Mucosa of descending colon (tissue), 3 donors: ENCODE measurements around the gene ZNF469. TPM values are rescaled to one million over a fixed set of nuclear protein-coding genes. Genes with fewer than 3 reads are reported as not detected.

ENCODE experiments used
- ATAC-seq: fragments of 200-7000 bp; cut with Tn5 transposase; one replicate; pipeline ENCODE4 v1.9.1; 2020; ENCODE audit warnings: mild to moderate bottlenecking, moderate library complexity
- DNase-seq, 3 donors: peaks; one replicate each; pipeline ENCODE4 v3.0.0-alpha.2; 2020
- H3K36me3 ChIP-seq: fragments of 200-600 bp; one replicate; pipeline ENCODE4 v1.8.0; 2021; ENCODE audit warnings: low read depth, mild to moderate bottlenecking
- H3K4me1 ChIP-seq: fragments of 200-600 bp; one replicate; pipeline ENCODE4 v1.8.0; 2021; ENCODE audit warnings: low read depth, mild to moderate bottlenecking
- H3K4me3 ChIP-seq: fragments of 200-600 bp; one replicate; pipeline ENCODE4 v1.8.0; 2021; ENCODE audit warnings: mild to moderate bottlenecking
- H3K9me3 ChIP-seq: fragments of 200-600 bp; one replicate; pipeline ENCODE4 v1.8.0; 2021; ENCODE audit warnings: mild to moderate bottlenecking
- CTCF ChIP-seq: fragments of 200-600 bp; IDR thresholded peaks from one replicate; pipeline ENCODE4 v1.8.0; 2022; ENCODE audit warnings: antibody characterized with exemption, mild to moderate bottlenecking
- intact Hi-C, 2 donors: fragments of 100-400 bp; cut with DNase I in 1 of 2; cut with micrococcal nuclease in 1 of 2; formaldehyde crosslinking; loops; one replicate each; pipeline versions ENCODE4 v1.11.0 to v1.11.1; 2022; cut with DNase I, micrococcal nuclease
- total RNA-seq, 3 donors: library from RNA; stranded (reverse); fragmentation: NEBNext Ultra II Directional in 2 of 3; extraction: Animal tissue kit (Norgen Biotek cat#: 25700) in 2 of 3; gene quantifications; one replicate each; pipeline versions ENCODE4 v1.2.1 to v1.2.4, GENCODE V29; 2021 to 2023
- donor health status: DM: no; HTN: no; CAD: no; lungs with moderate emphysema.
- donor health status: DM: no; HTN: no; CAD: no.
- donor health status: DM: no; HTN: yes; CAD: no.

The ZNF469 gene
- total RNA-seq, 3 donors from 2014 or later, result 0.35 to 1.4 (median 0.51) TPM

GRCh38 chr16:88417684-88418476 is 35.1 kb downstream of the ZNF469 start:
- H3K36me3 ChIP-seq, result no peaks in the 10 kb centered on the region
- ATAC-seq (no peak), DNase-seq (no peak)
- no peaks in the 10 kb centered on the region for H3K4me1 ChIP-seq
- H3K4me3 ChIP-seq, result no peak overlapping the region
- no peaks in the 10 kb centered on the region for H3K9me3 ChIP-seq
- intact Hi-C loops, result no loop called here
- no peak for TF ChIP-seq CTCF

GRCh38 chr16:88418869-88419268 is 36.1 kb downstream of the ZNF469 start:
- Histone ChIP-seq H3K4me3 (no peak overlapping the region), H3K36me3 (no peaks in the 10 kb centered on the region), H3K4me1 (no peaks in the 10 kb centered on the region), H3K9me3 (no peaks in the 10 kb centered on the region)
- ATAC-seq (no peak), DNase-seq (no peak)
- intact Hi-C loops, result no loop called here
- no peak for TF ChIP-seq CTCF

- DNase-seq (no peak), ATAC-seq (no peak)
- no peak overlapping the region for H3K4me3 ChIP-seq
- H3K4me1 ChIP-seq, result no peaks in the 10 kb centered on the region
- TF ChIP-seq CTCF, result no peak
- H3K9me3 ChIP-seq, result no peaks in the 10 kb centered on the region
- intact Hi-C loops, result no loop called here
- no peaks in the 10 kb centered on the region for H3K36me3 ChIP-seq
Measured at GRCh38 chr16:88419790-88420189, 37.0 kb downstream of the ZNF469 start.

- DNase-seq, result no peak
- no peaks in the 10 kb centered on the region for H3K4me1 ChIP-seq
- no peak for ATAC-seq
- intact Hi-C loops, result no loop called here
- no peak for TF ChIP-seq CTCF
- no peak overlapping the region for H3K4me3 ChIP-seq
- H3K9me3 ChIP-seq, result no peaks in the 10 kb centered on the region
- H3K36me3 ChIP-seq, result no peaks in the 10 kb centered on the region
Measured at GRCh38 chr16:88420496-88420895, 37.7 kb downstream of the ZNF469 start.

GRCh38 chr16:88421301-88421700 is 38.5 kb downstream of the ZNF469 start:
- H3K4me3 ChIP-seq, result no peak overlapping the region
- DNase-seq (no peak), ATAC-seq (no peak)
- H3K9me3 ChIP-seq, result no peaks in the 10 kb centered on the region
- intact Hi-C loops, result no loop called here
- no peaks in the 10 kb centered on the region for H3K4me1 ChIP-seq
- H3K36me3 ChIP-seq, result no peaks in the 10 kb centered on the region
- TF ChIP-seq CTCF, result no peak
